H9 (cell line): ENCODE results near the gene CNMD. TPM values are rescaled to one million over a fixed set of nuclear protein-coding genes. Genes with fewer than 3 reads are reported as not detected.

ENCODE experiments used
- DNase-seq: peaks from one replicate; pipeline ENCODE4 v3.0.0-alpha.2; 2017
- H2AFZ ChIP-seq: one replicate; pipeline ENCODE4 v1.6.1; 2013; ENCODE audit warnings: mild to moderate bottlenecking, low read length, control low read depth, moderate library complexity
- H2AK5ac ChIP-seq: 2 replicates; pipeline ENCODE4 v1.6.1; 2013; ENCODE audit warnings: low read length, control low read depth, mixed read lengths; ENCODE audit not compliant: insufficient read length
- H2BK120ac ChIP-seq: one replicate; pipeline ENCODE4 v1.6.1; 2013; ENCODE audit warnings: low read depth, mild to moderate bottlenecking, low read length, control low read depth, inconsistent platforms; ENCODE audit not compliant: poor library complexity, severe bottlenecking
- H2BK12ac ChIP-seq: 2 replicates; pipeline ENCODE4 v1.6.1; 2013; ENCODE audit warnings: low read length, control low read depth, mixed read lengths, low read depth; ENCODE audit not compliant: insufficient read length
- H2BK15ac ChIP-seq: 2 replicates; pipeline ENCODE4 v1.6.1; 2013; ENCODE audit warnings: low read depth, low read length, control low read depth
- H2BK20ac ChIP-seq: one replicate; pipeline ENCODE4 v1.6.1; 2013; ENCODE audit warnings: low read depth, mild to moderate bottlenecking, low read length, control low read depth, inconsistent platforms; ENCODE audit not compliant: poor library complexity, severe bottlenecking
- H2BK5ac ChIP-seq: 2 replicates; pipeline ENCODE4 v1.6.1; 2013; ENCODE audit warnings: low read length, control low read depth, mixed read lengths; ENCODE audit not compliant: insufficient read length
- H3K14ac ChIP-seq: 2 replicates; pipeline ENCODE4 v1.6.1; 2013; ENCODE audit warnings: low read length, control low read depth; ENCODE audit not compliant: insufficient read depth
- H3K18ac ChIP-seq: 2 replicates; pipeline ENCODE4 v1.6.1; 2013; ENCODE audit warnings: low read depth, mild to moderate bottlenecking, mixed read lengths, low read length, control low read depth; ENCODE audit not compliant: insufficient read length
- H3K23ac ChIP-seq: 2 replicates; pipeline ENCODE4 v1.6.1; 2013; ENCODE audit warnings: low read length, control low read depth, mixed read lengths, low read depth; ENCODE audit not compliant: insufficient read length
- H3K23me2 ChIP-seq: 2 replicates; pipeline ENCODE4 v1.6.1; 2013; ENCODE audit warnings: low read depth, mild to moderate bottlenecking, mixed read lengths, low read length, control low read depth; ENCODE audit not compliant: insufficient read length, poor library complexity, severe bottlenecking
- H3K27ac ChIP-seq: 2 replicates; pipeline ENCODE4 v1.5.1; 2013; ENCODE audit warnings: low read length, control low read depth, mixed read lengths, low read depth; ENCODE audit not compliant: insufficient read length
- H3K27me3 ChIP-seq: 2 replicates; pipeline ENCODE4 v1.6.1; 2013; ENCODE audit warnings: low read length, control low read depth, inconsistent platforms; ENCODE audit not compliant: insufficient read depth
- H3K4ac ChIP-seq: 2 replicates; pipeline ENCODE4 v1.6.1; 2013; ENCODE audit warnings: low read depth, mild to moderate bottlenecking, control low read depth, inconsistent platforms, low read length, moderate library complexity
- H3K4me1 ChIP-seq: 2 replicates; pipeline ENCODE4 v1.6.1; 2013; ENCODE audit warnings: low read length, control low read depth, inconsistent platforms; ENCODE audit not compliant: insufficient read depth
- H3K4me2 ChIP-seq: 2 replicates; pipeline ENCODE4 v1.6.1; 2013; ENCODE audit warnings: low read length, control low read depth, mixed read lengths; ENCODE audit not compliant: insufficient read length, insufficient read depth
- H3K56ac ChIP-seq: 2 replicates; pipeline ENCODE4 v1.6.1; 2013; ENCODE audit warnings: low read depth, mild to moderate bottlenecking, mixed read lengths, low read length, control low read depth; ENCODE audit not compliant: insufficient read length
- H3K79me1 ChIP-seq: 2 replicates; pipeline ENCODE4 v1.6.1; 2013; ENCODE audit warnings: low read depth, mild to moderate bottlenecking, moderate library complexity, low read length, control low read depth, inconsistent platforms; ENCODE audit not compliant: insufficient read depth, poor library complexity, severe bottlenecking
- H3K79me2 ChIP-seq: 2 replicates; pipeline ENCODE4 v1.6.1; 2013; ENCODE audit warnings: low read length, control low read depth, inconsistent platforms; ENCODE audit not compliant: insufficient read depth
- H3K9ac ChIP-seq: 2 replicates; pipeline ENCODE4 v1.6.1; 2013; ENCODE audit warnings: low read length, control low read depth, mixed read lengths; ENCODE audit not compliant: insufficient read length; ENCODE audit errors: extremely low read depth
- H3K9me3 ChIP-seq: one replicate; pipeline ENCODE4 v1.6.1; 2013; ENCODE audit warnings: low read depth, low read length, inconsistent platforms; ENCODE audit not compliant: control insufficient read depth
- H3T11ph ChIP-seq: one replicate; pipeline ENCODE4 v1.6.1; 2013; ENCODE audit warnings: mild to moderate bottlenecking, low read length, control low read depth, inconsistent platforms
- H4K20me1 ChIP-seq: one replicate; pipeline ENCODE4 v1.6.1; 2013; ENCODE audit not compliant: control insufficient read depth, insufficient read length, insufficient read depth
- H4K5ac ChIP-seq: 2 replicates; pipeline ENCODE4 v1.6.1; 2013; ENCODE audit warnings: low read depth, mild to moderate bottlenecking, mixed read lengths, low read length, control low read depth; ENCODE audit not compliant: insufficient read length
- H4K8ac ChIP-seq: replicated peaks from 2 replicates; pipeline ENCODE4 v1.6.1; 2013; ENCODE audit warnings: low read length, control low read depth, mixed read lengths, low read depth; ENCODE audit not compliant: insufficient read length
- H4K91ac ChIP-seq: 2 replicates; pipeline ENCODE4 v1.6.1; 2013; ENCODE audit warnings: low read depth, mild to moderate bottlenecking, moderate library complexity, mixed read lengths, low read length, control low read depth; ENCODE audit not compliant: insufficient read length
- H3K27ac Mint-ChIP-seq, 3 experiments: 2 replicates in 2 of 3; 3 replicates in 1 of 3; pipeline ENCODE4 v1.8.0; 2020 to 2021; ENCODE audit warnings: mixed read lengths in 3 of 3, mild to moderate bottlenecking in 1 of 3, moderate library complexity in 1 of 3
- H3K27me3 Mint-ChIP-seq: 2 replicates; pipeline ENCODE4 v1.8.0; 2021; ENCODE audit warnings: low read depth, mild to moderate bottlenecking, moderate library complexity, mixed read lengths
- H3K36me3 Mint-ChIP-seq, 3 experiments: 2 replicates in 2 of 3; 3 replicates in 1 of 3; pipeline ENCODE4 v1.8.0; 2020 to 2021; ENCODE audit warnings: low read depth in 3 of 3, mixed read lengths in 3 of 3; ENCODE audit not compliant: insufficient read depth in 1 of 3
- H3K4me1 Mint-ChIP-seq, 2 experiments: 2 replicates each; pipeline ENCODE4 v1.8.0; 2020; ENCODE audit warnings: mixed read lengths in 2 of 2
- H3K4me3 Mint-ChIP-seq, 2 experiments: 2 replicates in 1 of 2; 3 replicates in 1 of 2; pipeline ENCODE4 v1.8.0; 2020 to 2021; ENCODE audit warnings: mild to moderate bottlenecking in 2 of 2, mixed read lengths in 2 of 2, moderate library complexity in 1 of 2
- H3K9me3 Mint-ChIP-seq, 2 experiments: 2 replicates in 1 of 2; 3 replicates in 1 of 2; pipeline ENCODE4 v1.8.0; 2020; ENCODE audit warnings: mild to moderate bottlenecking in 2 of 2, mixed read lengths in 2 of 2, moderate library complexity in 1 of 2
- WGBS: extraction: QIAGEN DNeasy Blood & Tissue Kit; methylation state at CpG from one replicate; pipeline ENCODE4 v1.1.7; 2013; ENCODE audit warnings: missing lambda C conversion rate, low lambda C conversion rate, mixed read lengths; ENCODE audit not compliant: insufficient read length; ENCODE audit errors: extremely low coverage; 5-methylcytosine and 5-hydroxymethylcytosine counted together
- total RNA-seq: library from RNA; stranded (reverse); gene quantifications from 2 replicates; pipeline ENCODE4 v1.2.1, GENCODE V29; 2021
- TF ChIP-seq, protein P1 (sequence below): fragments of 200-600 bp; sonication (generic); conservative IDR thresholded peaks from 3 replicates; pipeline ENCODE4 v1.8.0; 2021; ENCODE audit warnings: antibody characterized with exemption, mild to moderate bottlenecking

Gene CNMD
- total RNA-seq, 1 experiment from 2014 or later: 96.0 TPM

DNA sequence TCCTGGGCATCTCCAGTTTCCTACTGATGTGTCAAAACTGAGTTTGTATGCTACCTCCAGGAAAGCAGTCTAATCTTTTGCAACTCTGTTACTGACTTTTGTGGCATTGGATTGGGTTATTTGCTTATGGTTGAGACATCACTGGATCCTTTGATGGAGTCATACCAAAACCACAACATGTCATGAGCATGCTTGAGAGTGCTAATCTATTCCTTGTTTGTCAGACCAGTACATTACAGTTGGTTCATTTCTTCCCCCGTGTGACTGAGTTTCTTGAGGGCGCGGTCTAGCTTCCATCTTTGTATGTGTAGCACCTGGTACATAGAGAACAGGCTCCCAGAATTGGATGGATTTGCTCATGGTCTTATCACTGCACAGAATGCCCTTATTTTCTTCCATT lies 43.8 kb downstream of the CNMD start:
- H3K23me2 ChIP-seq: no peaks in the 10 kb centered on the region
- no peak overlapping the region for H2BK12ac ChIP-seq
- no peaks in the 10 kb centered on the region for H3K79me2 ChIP-seq
- no peaks in the 10 kb centered on the region for H4K20me1 ChIP-seq
- no peaks in the 10 kb centered on the region for H3K9me3 ChIP-seq
- Mint-ChIP-seq H3K9me3 (no peaks in the 10 kb centered on the region), H3K27me3 (no peaks in the 10 kb centered on the region), H3K4me1 (no peaks in the 10 kb centered on the region), H3K4me3 (no peak overlapping the region), H3K36me3 (peaks cover 2 to 19% (median 16%) of the 10 kb centered on the region in 3 experiments; a peak in 4 of 7 replicates), H3K27ac (no peak overlapping the region; a peak in 1 of 7 replicates)
- H2BK120ac ChIP-seq: no peak overlapping the region
- no peak overlapping the region for H2BK20ac ChIP-seq
- H3K9ac ChIP-seq: no peak overlapping the region
- no peak for DNase-seq
- no peak overlapping the region for H2BK15ac ChIP-seq
- H3K4me1 ChIP-seq: no peaks in the 10 kb centered on the region
- no peak overlapping the region for H2AFZ ChIP-seq
- no peak overlapping the region for H3K14ac ChIP-seq
- H3T11ph ChIP-seq: no peak overlapping the region
- no peak overlapping the region for H2AK5ac ChIP-seq
- no peak overlapping the region for H4K8ac ChIP-seq
- no peaks in the 10 kb centered on the region for H3K27me3 ChIP-seq
- no peak overlapping the region for H3K4ac ChIP-seq
- H3K23ac ChIP-seq: no peak overlapping the region
- no peak overlapping the region for H3K18ac ChIP-seq
- no peak overlapping the region for H4K91ac ChIP-seq
- TF ChIP-seq, protein P1, sequence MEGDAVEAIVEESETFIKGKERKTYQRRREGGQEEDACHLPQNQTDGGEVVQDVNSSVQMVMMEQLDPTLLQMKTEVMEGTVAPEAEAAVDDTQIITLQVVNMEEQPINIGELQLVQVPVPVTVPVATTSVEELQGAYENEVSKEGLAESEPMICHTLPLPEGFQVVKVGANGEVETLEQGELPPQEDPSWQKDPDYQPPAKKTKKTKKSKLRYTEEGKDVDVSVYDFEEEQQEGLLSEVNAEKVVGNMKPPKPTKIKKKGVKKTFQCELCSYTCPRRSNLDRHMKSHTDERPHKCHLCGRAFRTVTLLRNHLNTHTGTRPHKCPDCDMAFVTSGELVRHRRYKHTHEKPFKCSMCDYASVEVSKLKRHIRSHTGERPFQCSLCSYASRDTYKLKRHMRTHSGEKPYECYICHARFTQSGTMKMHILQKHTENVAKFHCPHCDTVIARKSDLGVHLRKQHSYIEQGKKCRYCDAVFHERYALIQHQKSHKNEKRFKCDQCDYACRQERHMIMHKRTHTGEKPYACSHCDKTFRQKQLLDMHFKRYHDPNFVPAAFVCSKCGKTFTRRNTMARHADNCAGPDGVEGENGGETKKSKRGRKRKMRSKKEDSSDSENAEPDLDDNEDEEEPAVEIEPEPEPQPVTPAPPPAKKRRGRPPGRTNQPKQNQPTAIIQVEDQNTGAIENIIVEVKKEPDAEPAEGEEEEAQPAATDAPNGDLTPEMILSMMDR: no peak
- no peak overlapping the region for H2BK5ac ChIP-seq
- H3K27ac ChIP-seq: no peak overlapping the region
- no peak overlapping the region for H3K4me2 ChIP-seq
- WGBS: no CpG with 5 or more reads among the region's 3 CpGs
- no peak overlapping the region for H3K56ac ChIP-seq
- no peak overlapping the region for H4K5ac ChIP-seq
- H3K79me1 ChIP-seq: no peaks in the 10 kb centered on the region
